ENCODE results near the gene SMG6.

The SMG6 gene

GRCh38 chr17:2077040-2077439, 226.5 kb downstream of the SMG6 start:
- H3K4me3 ChIP-seq (ENCODE audit: low read length): no peak overlapping the region
- no peak for TF ChIP-seq CTCF (conservative IDR thresholded peaks at IDR 0.05; ENCODE audit: low read depth, low read length)
- DNase-seq (ENCODE audit: low read depth): no peak

GRCh38 chr17:2076087-2076984, 227.2 kb downstream of the SMG6 start:
- H3K4me3 ChIP-seq (ENCODE audit: low read length): no peak overlapping the region
- no peak for DNase-seq (ENCODE audit: low read depth)
- TF ChIP-seq CTCF (conservative IDR thresholded peaks at IDR 0.05; ENCODE audit: low read depth, low read length): no peak

GRCh38 chr17:2075336-2076086, 228.1 kb downstream of the SMG6 start:
- H3K4me3 ChIP-seq (ENCODE audit: low read length): no peak overlapping the region
- peak; percentile 8 for TF ChIP-seq CTCF (conservative IDR thresholded peaks at IDR 0.05; ENCODE audit: low read depth, low read length)
- no peak for DNase-seq (ENCODE audit: low read depth)

GRCh38 chr17:2074919-2075318, 228.7 kb downstream of the SMG6 start:
- DNase-seq (ENCODE audit: low read depth): no peak
- TF ChIP-seq CTCF (conservative IDR thresholded peaks at IDR 0.05; ENCODE audit: low read depth, low read length): no peak

GRCh38 chr17:2071455-2072281, 231.9 kb downstream of the SMG6 start:
- no peak for DNase-seq (ENCODE audit: low read depth)
- no peak for TF ChIP-seq CTCF (conservative IDR thresholded peaks at IDR 0.05; ENCODE audit: low read depth, low read length)
- H3K4me3 ChIP-seq (ENCODE audit: low read length): no peak overlapping the region

More at GRCh38 chr17:2074919-2075318, 228.7 kb downstream of the SMG6 start:
- H3K4me3 ChIP-seq (ENCODE audit: low read length): no peak overlapping the region

- no peak overlapping the region for H3K4me3 ChIP-seq (ENCODE audit: low read length)
- DNase-seq (ENCODE audit: low read depth): no peak
- no peak for TF ChIP-seq CTCF (conservative IDR thresholded peaks at IDR 0.05; ENCODE audit: low read depth, low read length)
Measured at GRCh38 chr17:2071024-2071385, 232.6 kb downstream of the SMG6 start.

All from retinal pigment epithelial cell (primary cell).